Right hindlimb (tissue), 1 donor: ENCODE data around the gene GRAMD2B.
"Not testable (repeated sequence)": the region's sequence is repeated elsewhere in the genome, so short reads cannot be mapped to it uniquely, and the experiment has no call there.

Experiments used
- DNase-seq: peaks from one replicate; pipeline ENCODE4 v3.0.0-alpha.2; 2018

GRAMD2B gene

GRCh38 chr5:126422994-126423788, at the start of gene GRAMD2B:
Gene GRAMD2B, plus strand, starts transcription at chr5:126423409. Its CDS starts 198 bp downstream, at chr5:126423607.
- peak; percentile 91 for DNase-seq

- no peak for DNase-seq
Observed at GRCh38 chr5:126374109-126374416, 49.1 kb upstream of the GRAMD2B start.

- DNase-seq, result no peak
Observed at GRCh38 chr5:126376443-126376842, 46.8 kb upstream of the GRAMD2B start.

- DNase-seq, result no peak
Observed at GRCh38 chr5:126377424-126377823, 45.8 kb upstream of the GRAMD2B start.

- DNase-seq, result not testable (repeated sequence)
Observed at GRCh38 chr5:126380316-126380715, 42.9 kb upstream of the GRAMD2B start.

GRCh38 chr5:126383246-126383645, 40.0 kb upstream of the GRAMD2B start:
- DNase-seq, result no peak

GRCh38 chr5:126383776-126384175, 39.4 kb upstream of the GRAMD2B start:
- no peak for DNase-seq

GRCh38 chr5:126384985-126385384, 38.2 kb upstream of the GRAMD2B start:
- no peak for DNase-seq

- no peak for DNase-seq
Observed at GRCh38 chr5:126385524-126386502, 37.4 kb upstream of the GRAMD2B start.

- no peak for DNase-seq
Observed at GRCh38 chr5:126389179-126389578, 34.0 kb upstream of the GRAMD2B start.

GRCh38 chr5:126390051-126390450, 33.2 kb upstream of the GRAMD2B start:
- DNase-seq, result no peak

- DNase-seq, result no peak
Observed at GRCh38 chr5:126391386-126391785, 31.8 kb upstream of the GRAMD2B start.

- no peak for DNase-seq
Observed at GRCh38 chr5:126394211-126394788, 28.9 kb upstream of the GRAMD2B start.

GRCh38 chr5:126395198-126395597, 28.0 kb upstream of the GRAMD2B start:
- DNase-seq, result no peak

GRCh38 chr5:126395605-126396004, 27.6 kb upstream of the GRAMD2B start:
- DNase-seq, result no peak

GRCh38 chr5:126396721-126397120, 26.5 kb upstream of the GRAMD2B start:
- DNase-seq, result not testable (repeated sequence)

GRCh38 chr5:126398791-126399190, 24.4 kb upstream of the GRAMD2B start:
- DNase-seq, result no peak

GRCh38 chr5:126400621-126401251, 22.5 kb upstream of the GRAMD2B start:
- no peak for DNase-seq

GRCh38 chr5:126402621-126403555, 20.3 kb upstream of the GRAMD2B start:
- no peak for DNase-seq

GRCh38 chr5:126403876-126404275, 19.3 kb upstream of the GRAMD2B start:
- DNase-seq, result no peak

- no peak for DNase-seq
Observed at GRCh38 chr5:126410623-126411022, 12.6 kb upstream of the GRAMD2B start.

- DNase-seq, result no peak
Observed at GRCh38 chr5:126413856-126414255, 9.4 kb upstream of the GRAMD2B start.
